Right lobe of liver (tissue), 6 donors: ENCODE results near the gene GSTA3. TPM values are rescaled to one million over a fixed set of nuclear protein-coding genes. Genes with fewer than 3 reads are reported as not detected.
"Not testable (repeated sequence)": the region's sequence is repeated elsewhere in the genome, so short reads cannot be mapped to it uniquely, and the experiment has no call there.

Experiments
- ATAC-seq, 4 donors: fragments of 200-7000 bp; cut with Tn5 transposase; one replicate each; pipeline ENCODE4 v1.9.1; 2020; ENCODE audit warnings: mild to moderate bottlenecking in 4 of 4, moderate library complexity in 4 of 4
- DNase-seq, 3 donors: peaks; one replicate each; pipeline ENCODE4 v3.0.0-alpha.2; 2020
- H3K27ac ChIP-seq, 3 donors: fragments of 200-600 bp; one replicate each; pipeline ENCODE4 v1.8.0; 2022
- H3K27me3 ChIP-seq, 2 donors: fragments of 200-600 bp; one replicate each; pipeline ENCODE4 v1.8.0; 2022
- H3K36me3 ChIP-seq, 4 donors: fragments of 200-600 bp; sonication (generic) in 1 of 4; one replicate each; pipeline versions ENCODE4 v1.5.1 to v1.8.0; 2017 to 2022; ENCODE audit warnings: control low read depth in 1 of 4
- H3K4me1 ChIP-seq, 4 donors: fragments of 200-600 bp; sonication (generic) in 1 of 4; one replicate each; pipeline versions ENCODE4 v1.5.1 to v1.8.0; 2017 to 2022; ENCODE audit warnings: control low read depth in 1 of 4
- H3K4me3 ChIP-seq, 3 donors: fragments of 200-600 bp; one replicate each; pipeline ENCODE4 v1.8.0; 2022
- H3K9me3 ChIP-seq, 4 donors: fragments of 200-600 bp; sonication (generic) in 1 of 4; one replicate each; pipeline versions ENCODE4 v1.5.1 to v1.8.0; 2017 to 2022; ENCODE audit warnings: control low read depth in 1 of 4
- POLR2A ChIP-seq: fragments of 450-650 bp; IDR thresholded peaks from one replicate; pipeline ENCODE4 v1.6.1; 2017; ENCODE audit warnings: antibody characterized with exemption, mild to moderate bottlenecking
- WGBS: methylation state at CpG from one replicate; pipeline ENCODE4 v1.1.6; 2018; ENCODE audit warnings: low coverage, low lambda C conversion rate; ENCODE audit not compliant: insufficient coverage; ENCODE audit errors: missing lambda C conversion rate; 5-methylcytosine and 5-hydroxymethylcytosine counted together
- intact Hi-C, 2 donors: fragments of 100-400 bp; cut with DNase I; formaldehyde crosslinking; loops; one replicate each; pipeline versions ENCODE4 v1.11.2 to v1.14.1; 2022
- total RNA-seq, 6 experiments: library from RNA; depleted of rRNA in 2 of 6; stranded (reverse); fragments of >200 nt in 2 of 6; fragmentation: NEBNext Ultra II Directional in 3 of 6; extraction: Animal tissue kit (Norgen Biotek cat#: 25700) in 3 of 6; gene quantifications; one replicate each; pipeline versions ENCODE4 v1.1.0 to v1.2.4, GENCODE V29; 2016 to 2023
- TF ChIP-seq, protein P1 (sequence below), 4 donors: fragments of 200-600 bp in 3 of 4; fragments of 450-650 bp in 1 of 4; IDR thresholded peaks; one replicate each; pipeline versions ENCODE4 v1.5.1 to v1.8.0; 2016 to 2022; ENCODE audit warnings: antibody characterized with exemption in 4 of 4, mild to moderate bottlenecking in 2 of 4
- donor health status: DM: no; HTN: yes; CAD: no.
- donor health status: DM: no; HTN: no; CAD: no.
- donor health status: DM: no; HTN: no; CAD: no.
- donor health status: DM: no; HTN: yes; CAD: no.
- donor health status: DM: no; HTN: yes; CAD: no.

GSTA3 gene
- total RNA-seq, 6 experiments from 2014 or later: not detected

DNA sequence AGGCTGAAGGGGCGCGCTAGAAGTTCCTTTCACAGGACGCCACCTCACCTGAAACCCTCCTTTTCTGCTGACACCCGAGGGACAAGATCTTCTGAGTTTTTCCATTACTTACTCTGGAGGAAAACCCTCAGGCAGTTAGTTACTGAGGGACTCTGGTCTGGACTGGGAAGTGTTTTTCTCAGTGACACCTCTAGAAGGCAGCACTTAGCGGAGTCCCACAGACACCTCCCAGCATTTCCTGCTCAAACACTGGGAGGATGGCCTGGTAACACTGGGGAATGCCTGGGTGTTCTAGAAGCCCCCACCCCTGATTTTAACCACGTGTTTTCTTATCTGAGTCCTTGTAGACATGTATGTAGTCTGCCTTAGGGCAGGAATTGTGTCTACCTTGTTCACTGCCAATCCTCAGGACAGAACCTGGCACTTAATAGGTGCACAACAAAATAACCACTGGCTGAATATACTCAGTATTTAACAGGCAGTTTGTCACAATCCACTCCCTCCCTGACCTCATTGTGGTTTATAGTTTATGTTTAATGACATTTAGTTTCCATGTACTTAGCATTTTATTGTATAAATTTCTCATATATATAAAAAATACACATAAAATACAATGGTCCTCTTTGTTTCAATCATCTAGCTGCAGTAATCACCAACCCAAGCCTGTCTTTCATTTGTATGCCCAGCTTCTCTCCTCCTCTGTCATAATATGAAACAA lies 4.8 kb downstream of the GSTA3 start:
- WGBS: 71% methylated on average over 5 of the region's 6 CpGs
- DNase-seq: no peak

DNA sequence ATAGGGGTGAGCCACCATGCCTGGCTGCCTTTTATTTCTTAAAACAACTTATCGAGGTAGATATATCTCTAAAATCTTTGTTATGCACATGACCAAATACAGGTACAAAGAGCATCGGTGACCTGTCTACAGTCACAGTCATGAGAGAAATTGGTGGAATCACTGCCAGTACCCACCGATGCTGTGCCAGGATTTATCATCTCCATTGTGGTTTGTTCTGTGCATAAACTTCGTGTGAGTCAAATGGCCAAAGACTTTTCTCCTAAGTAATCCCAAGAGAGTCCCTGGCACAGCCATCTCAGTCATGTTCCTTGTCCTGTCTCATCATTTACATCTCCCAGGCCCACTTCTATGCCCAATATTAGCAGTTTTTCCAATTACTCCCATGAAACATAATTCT lies 9.0 kb downstream of the GSTA3 start:
- no peaks in the 10 kb centered on the region for H3K9me3 ChIP-seq
- ATAC-seq: no peak
- no peak overlapping the region for H3K27ac ChIP-seq
- intact Hi-C loops: no loop called here
- H3K27me3 ChIP-seq: no peaks in the 10 kb centered on the region
- TF ChIP-seq, protein P1, sequence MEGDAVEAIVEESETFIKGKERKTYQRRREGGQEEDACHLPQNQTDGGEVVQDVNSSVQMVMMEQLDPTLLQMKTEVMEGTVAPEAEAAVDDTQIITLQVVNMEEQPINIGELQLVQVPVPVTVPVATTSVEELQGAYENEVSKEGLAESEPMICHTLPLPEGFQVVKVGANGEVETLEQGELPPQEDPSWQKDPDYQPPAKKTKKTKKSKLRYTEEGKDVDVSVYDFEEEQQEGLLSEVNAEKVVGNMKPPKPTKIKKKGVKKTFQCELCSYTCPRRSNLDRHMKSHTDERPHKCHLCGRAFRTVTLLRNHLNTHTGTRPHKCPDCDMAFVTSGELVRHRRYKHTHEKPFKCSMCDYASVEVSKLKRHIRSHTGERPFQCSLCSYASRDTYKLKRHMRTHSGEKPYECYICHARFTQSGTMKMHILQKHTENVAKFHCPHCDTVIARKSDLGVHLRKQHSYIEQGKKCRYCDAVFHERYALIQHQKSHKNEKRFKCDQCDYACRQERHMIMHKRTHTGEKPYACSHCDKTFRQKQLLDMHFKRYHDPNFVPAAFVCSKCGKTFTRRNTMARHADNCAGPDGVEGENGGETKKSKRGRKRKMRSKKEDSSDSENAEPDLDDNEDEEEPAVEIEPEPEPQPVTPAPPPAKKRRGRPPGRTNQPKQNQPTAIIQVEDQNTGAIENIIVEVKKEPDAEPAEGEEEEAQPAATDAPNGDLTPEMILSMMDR (IDR thresholded peaks at IDR 0.05): no peak
- no peak for TF ChIP-seq POLR2A
- H3K4me3 ChIP-seq: no peak overlapping the region
- no peak for DNase-seq
- WGBS: 73% methylated on average over 4 of the region's 4 CpGs
- H3K4me1 ChIP-seq: no peaks in the 10 kb centered on the region
- H3K36me3 ChIP-seq: no peaks in the 10 kb centered on the region

More for the DNA sequence above, 4.8 kb downstream of the GSTA3 start:
- H3K4me1 ChIP-seq: no peaks in the 10 kb centered on the region
- no peak overlapping the region for H3K27ac ChIP-seq
- no peaks in the 10 kb centered on the region for H3K36me3 ChIP-seq
- no peaks in the 10 kb centered on the region for H3K9me3 ChIP-seq
- peak; percentile 54 to 77 (median 73) for ATAC-seq
- TF ChIP-seq, protein P1 (IDR thresholded peaks at IDR 0.05): peak in 2 of 4 donors; percentile 22 to 44
- TF ChIP-seq POLR2A: no peak
- no peaks in the 10 kb centered on the region for H3K27me3 ChIP-seq
- intact Hi-C loops: no loop called here
- no peak overlapping the region for H3K4me3 ChIP-seq

DNA sequence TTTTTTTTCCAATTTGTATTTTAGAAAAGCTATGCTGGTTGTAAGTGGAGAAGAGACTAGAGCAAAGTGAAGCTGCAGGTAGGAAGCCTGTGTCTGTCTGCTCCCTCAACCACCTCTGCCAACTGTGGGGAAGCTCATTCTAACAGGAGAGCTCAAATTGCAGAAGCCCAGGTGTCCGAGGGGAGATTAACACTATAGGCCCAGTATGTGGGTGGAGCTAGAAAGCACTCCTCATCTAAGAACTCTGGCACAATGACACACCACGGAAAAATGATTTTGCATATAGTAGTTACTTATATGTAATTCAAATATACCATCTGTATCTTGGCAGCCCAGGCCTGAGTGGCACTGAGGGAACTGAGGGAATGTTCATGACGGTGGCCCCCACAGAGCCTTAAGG lies 13.7 kb downstream of the GSTA3 start:
- DNase-seq, ATAC-seq, H3K27ac ChIP-seq, intact Hi-C loops, H3K4me3 ChIP-seq, H3K4me1 ChIP-seq, H3K27me3 ChIP-seq, H3K36me3 ChIP-seq, H3K9me3 ChIP-seq: not testable (repeated sequence)
- WGBS: 93% methylated on average over 3 of the region's 3 CpGs

DNA sequence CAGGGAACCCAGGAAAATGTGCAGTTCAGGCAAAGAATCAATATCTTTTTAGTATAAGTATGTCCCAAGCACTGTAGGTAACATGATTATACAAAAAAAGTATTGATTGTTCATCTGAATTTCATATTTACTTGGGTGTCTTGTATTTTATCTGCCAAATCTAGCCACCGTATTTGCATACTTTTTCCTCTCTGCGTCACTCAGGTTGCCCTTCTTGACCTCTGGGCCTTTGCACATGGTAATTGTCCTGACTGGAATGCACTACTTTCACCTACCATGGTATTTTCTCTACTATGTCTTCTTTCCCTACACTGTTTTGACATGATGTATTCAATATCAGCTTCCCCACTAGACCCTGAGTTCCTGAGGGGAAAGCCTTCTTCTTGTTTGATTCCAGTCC lies 15.2 kb downstream of the GSTA3 start:
- Histone ChIP-seq H3K27me3 (no peaks in the 10 kb centered on the region), H3K27ac (no peak overlapping the region), H3K4me1 (no peaks in the 10 kb centered on the region), H3K9me3 (no peaks in the 10 kb centered on the region), H3K4me3 (no peak overlapping the region), H3K36me3 (no peaks in the 10 kb centered on the region)
- DNase-seq (no peak), ATAC-seq (peak in 1 of 4 donors; percentile 26)
- WGBS: 71% methylated on average over 2 of the region's 2 CpGs
- TF ChIP-seq POLR2A: no peak
- TF ChIP-seq, protein P1 (IDR thresholded peaks at IDR 0.05): no peak
- intact Hi-C loops: no loop called here

DNA sequence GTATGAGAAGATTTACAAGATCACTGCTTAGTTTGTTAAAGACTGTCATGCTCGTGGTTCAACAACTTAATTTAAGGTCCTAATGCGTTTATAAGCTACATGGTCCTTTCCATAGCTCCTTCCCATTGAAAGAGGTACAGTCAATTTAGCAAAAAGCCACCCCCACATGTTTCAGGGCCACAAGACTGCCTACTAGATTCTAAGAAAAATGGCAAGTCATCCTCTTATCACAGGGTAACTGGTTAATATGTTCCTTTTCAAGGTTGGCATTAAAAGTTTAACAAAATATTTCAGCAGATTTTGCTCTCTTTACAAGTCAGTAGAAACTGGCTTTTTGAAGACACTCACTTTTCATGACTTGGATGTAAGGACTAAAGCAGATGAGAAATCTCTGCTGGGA lies 15.7 kb downstream of the GSTA3 start:
- H3K36me3 ChIP-seq: no peaks in the 10 kb centered on the region
- TF ChIP-seq, protein P1 (IDR thresholded peaks at IDR 0.05): no peak
- TF ChIP-seq POLR2A: no peak
- no peaks in the 10 kb centered on the region for H3K27me3 ChIP-seq
- DNase-seq (no peak), ATAC-seq (no peak)
- no peaks in the 10 kb centered on the region for H3K4me1 ChIP-seq
- no peak overlapping the region for H3K4me3 ChIP-seq
- 63% methylated on average over 2 of the region's 2 CpGs for WGBS
- intact Hi-C loops: no loop called here
- H3K27ac ChIP-seq: no peak overlapping the region
- H3K9me3 ChIP-seq: no peaks in the 10 kb centered on the region
